Measurements from ENCODE around the gene GOLGA6L7. TPM values are rescaled to one million over a fixed set of nuclear protein-coding genes. Genes with fewer than 3 reads are reported as not detected.
"Not testable (repeated sequence)": the region's sequence is repeated elsewhere in the genome, so short reads cannot be mapped to it uniquely, and the experiment has no call there.

GOLGA6L7 gene
- total and polyA plus RNA-seq, 12 donors = not detected

- Histone ChIP-seq H3K27me3 (peaks cover 0 to 9% (median 0%) of the 10 kb centered on the region in 7 donors), H3K36me3 (no peaks in the 10 kb centered on the region), H3K4me3 (no peak overlapping the region), H3K9me3 (no peaks in the 10 kb centered on the region), H3K27ac (no peak overlapping the region), H3K4me1 (no peaks in the 10 kb centered on the region)
- TF ChIP-seq, protein P1, sequence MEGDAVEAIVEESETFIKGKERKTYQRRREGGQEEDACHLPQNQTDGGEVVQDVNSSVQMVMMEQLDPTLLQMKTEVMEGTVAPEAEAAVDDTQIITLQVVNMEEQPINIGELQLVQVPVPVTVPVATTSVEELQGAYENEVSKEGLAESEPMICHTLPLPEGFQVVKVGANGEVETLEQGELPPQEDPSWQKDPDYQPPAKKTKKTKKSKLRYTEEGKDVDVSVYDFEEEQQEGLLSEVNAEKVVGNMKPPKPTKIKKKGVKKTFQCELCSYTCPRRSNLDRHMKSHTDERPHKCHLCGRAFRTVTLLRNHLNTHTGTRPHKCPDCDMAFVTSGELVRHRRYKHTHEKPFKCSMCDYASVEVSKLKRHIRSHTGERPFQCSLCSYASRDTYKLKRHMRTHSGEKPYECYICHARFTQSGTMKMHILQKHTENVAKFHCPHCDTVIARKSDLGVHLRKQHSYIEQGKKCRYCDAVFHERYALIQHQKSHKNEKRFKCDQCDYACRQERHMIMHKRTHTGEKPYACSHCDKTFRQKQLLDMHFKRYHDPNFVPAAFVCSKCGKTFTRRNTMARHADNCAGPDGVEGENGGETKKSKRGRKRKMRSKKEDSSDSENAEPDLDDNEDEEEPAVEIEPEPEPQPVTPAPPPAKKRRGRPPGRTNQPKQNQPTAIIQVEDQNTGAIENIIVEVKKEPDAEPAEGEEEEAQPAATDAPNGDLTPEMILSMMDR (IDR thresholded peaks at IDR 0.05) = no peak
- no peak for ATAC-seq
- intact Hi-C loops (cut with DNase I) = no loop called here
- 84 to 90% methylated on average over 13 of the region's 13 CpGs for WGBS, 2 donors
- DNase-seq = no peak
Observed at GRCh38 chr15:28894631-28895030, 46.2 kb upstream of the GOLGA6L7 start.

GRCh38 chr15:28892789-28893610 lies 44.6 kb upstream of the GOLGA6L7 start:
- Histone ChIP-seq H3K9me3 (no peaks in the 10 kb centered on the region), H3K4me3 (no peak overlapping the region), H3K4me1 (no peaks in the 10 kb centered on the region), H3K36me3 (no peaks in the 10 kb centered on the region), H3K27me3 (peaks cover 0 to 14% (median 8%) of the 10 kb centered on the region in 7 donors), H3K27ac (no peak overlapping the region)
- intact Hi-C loops (cut with DNase I) = no loop called here
- 65 to 69% methylated on average over 12 of the region's 12 CpGs for WGBS, 2 donors
- ATAC-seq (no peak), DNase-seq (no peak)
- TF ChIP-seq, protein P1 (IDR thresholded peaks at IDR 0.05) = no peak

DNA sequence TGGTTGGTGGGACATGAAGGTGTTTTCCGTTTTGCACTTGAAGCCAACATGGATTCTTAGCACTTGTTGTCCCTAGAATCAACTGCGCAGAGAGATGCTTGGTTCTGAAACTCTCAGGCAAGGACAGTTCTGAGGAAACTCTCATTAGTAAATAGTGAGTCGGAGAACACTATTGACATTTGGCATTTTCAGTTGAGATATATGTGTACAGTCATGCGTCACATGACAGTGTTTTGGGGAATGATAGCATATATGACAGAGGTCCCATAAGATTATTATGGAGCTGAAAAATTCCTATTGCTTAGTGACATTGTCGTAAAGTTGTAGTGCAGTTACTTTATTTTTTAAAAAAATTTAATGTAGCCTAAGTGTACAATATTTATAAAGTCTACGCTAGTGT lies 43.1 kb upstream of the GOLGA6L7 start:
- Histone ChIP-seq H3K4me3 (no peak overlapping the region), H3K4me1 (peaks cover 0 to 3% (median 0%) of the 10 kb centered on the region in 9 donors), H3K27ac (no peak overlapping the region), H3K36me3 (no peaks in the 10 kb centered on the region), H3K9me3 (no peaks in the 10 kb centered on the region), H3K27me3 (peaks cover 8 to 28% (median 21%) of the 10 kb centered on the region in 7 donors)
- TF ChIP-seq, protein P1 (IDR thresholded peaks at IDR 0.05) = no peak
- ATAC-seq (no peak), DNase-seq (no peak)
- intact Hi-C loops (cut with DNase I) = no loop called here
- 93 to 94% methylated on average over 6 of the region's 6 CpGs for WGBS, 2 donors

GRCh38 chr15:28890711-28891495 lies 42.5 kb upstream of the GOLGA6L7 start:
- WGBS, 2 donors = 86 to 90% methylated on average over 15 of the region's 15 CpGs
- no peak for ATAC-seq
- Histone ChIP-seq H3K36me3 (no peaks in the 10 kb centered on the region), H3K9me3 (no peaks in the 10 kb centered on the region), H3K4me1 (peaks cover 0 to 6% (median 0%) of the 10 kb centered on the region in 9 donors), H3K4me3 (no peak overlapping the region), H3K27me3 (peaks cover 12 to 34% (median 28%) of the 10 kb centered on the region in 7 donors), H3K27ac (no peak overlapping the region)
- no peak for DNase-seq
- TF ChIP-seq, protein P1 (IDR thresholded peaks at IDR 0.05) = no peak
- intact Hi-C loops (cut with DNase I) = no loop called here

- DNase-seq; ATAC-seq; H3K4me3 ChIP-seq; H3K36me3 ChIP-seq; H3K9me3 ChIP-seq; intact Hi-C loops (cut with DNase I); H3K27ac ChIP-seq: not testable (repeated sequence)
- Histone ChIP-seq H3K4me1 (peaks cover 0 to 10% (median 4%) of the 10 kb centered on the region in 9 donors), H3K27me3 (peaks cover 17 to 39% (median 33%) of the 10 kb centered on the region in 7 donors)
- WGBS, 2 donors = 80 to 86% methylated on average over 4 of the region's 4 CpGs
Observed at GRCh38 chr15:28890291-28890690, 41.8 kb upstream of the GOLGA6L7 start.

DNA sequence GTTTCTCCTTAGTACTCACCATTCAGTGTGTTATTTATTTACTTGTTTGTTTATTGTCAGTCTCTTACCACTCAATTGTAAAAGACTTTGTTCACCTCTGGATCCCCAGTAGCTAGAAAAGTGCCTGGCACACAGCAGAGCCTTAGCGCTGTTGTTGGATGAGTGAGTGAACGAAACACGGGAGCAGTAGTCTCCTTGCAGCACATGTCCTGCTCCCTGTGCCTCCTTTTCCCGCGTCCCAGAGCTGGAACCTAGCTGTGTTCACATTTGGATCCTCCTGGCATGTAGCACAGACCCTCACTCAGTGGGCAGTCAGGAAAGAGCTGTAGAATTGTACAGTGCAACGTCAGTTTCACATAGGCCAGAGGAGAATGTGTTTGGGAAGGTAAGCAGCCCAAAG lies 41.4 kb upstream of the GOLGA6L7 start:
- WGBS, 2 donors = 84 to 88% methylated on average over 6 of the region's 6 CpGs
- H3K9me3 ChIP-seq; H3K36me3 ChIP-seq; ATAC-seq; H3K4me3 ChIP-seq; DNase-seq; intact Hi-C loops (cut with DNase I); H3K27ac ChIP-seq: not testable (repeated sequence)
- peaks cover 17 to 40% (median 37%) of the 10 kb centered on the region in 7 donors for H3K27me3 ChIP-seq
- H3K4me1 ChIP-seq = peaks cover 0 to 13% (median 5%) of the 10 kb centered on the region in 9 donors

Measured in heart right ventricle (tissue), 16 donors.